GM18861 (cell line): ENCODE data around the gene SAV1.
"Not testable (repeated sequence)": the region's sequence is repeated elsewhere in the genome, so short reads cannot be mapped to it uniquely, and the experiment has no call there.

Source experiments
- ATAC-seq: cut with Tn5 transposase; IDR thresholded peaks from one replicate; pipeline ENCODE4 v1.9.1; 2021; ENCODE audit not compliant: unreplicated experiment

Gene SAV1

DNA sequence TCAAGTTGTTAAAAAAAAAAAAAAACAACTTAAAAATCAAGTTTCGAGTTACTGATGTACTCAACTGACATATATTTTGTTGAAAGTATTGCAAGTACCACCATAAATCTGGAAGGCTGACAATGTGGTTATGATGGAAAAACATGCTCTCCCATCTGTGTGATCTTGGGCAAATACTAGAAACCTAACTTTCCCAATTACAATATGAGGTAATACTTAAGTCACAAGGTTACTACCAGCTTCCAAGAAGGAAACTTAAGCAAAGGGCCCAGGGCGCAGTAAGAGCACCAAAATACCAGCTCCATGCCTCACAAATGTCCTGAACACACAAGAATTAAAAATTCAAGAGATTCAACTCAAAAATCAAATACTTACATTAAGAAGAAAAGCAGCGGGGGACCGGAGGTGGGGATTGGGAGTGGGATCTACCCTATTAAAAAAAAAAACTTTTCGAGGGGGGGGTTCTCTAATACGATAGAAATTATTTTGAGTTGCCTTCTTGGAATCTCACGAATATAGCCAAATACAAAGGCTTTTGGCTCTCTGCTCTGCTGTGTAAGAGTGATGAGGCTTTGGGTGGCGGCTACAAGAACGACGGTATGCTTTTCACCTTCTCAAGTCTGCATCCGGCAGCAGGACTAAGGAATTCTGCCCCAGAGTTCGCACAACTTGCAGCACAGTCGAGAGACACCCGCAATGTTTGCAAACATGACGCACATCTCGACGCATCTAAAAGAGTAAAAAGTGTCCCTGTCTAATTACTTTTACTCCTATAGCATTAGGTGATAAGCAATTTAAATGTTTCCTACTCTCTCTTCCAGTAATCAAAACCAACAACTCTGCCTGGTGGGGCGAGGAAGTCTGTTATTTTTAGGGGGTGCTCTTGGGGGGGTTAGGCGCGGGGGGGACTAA is 1.1 kb downstream of the SAV1 start:
- no peak for ATAC-seq

DNA sequence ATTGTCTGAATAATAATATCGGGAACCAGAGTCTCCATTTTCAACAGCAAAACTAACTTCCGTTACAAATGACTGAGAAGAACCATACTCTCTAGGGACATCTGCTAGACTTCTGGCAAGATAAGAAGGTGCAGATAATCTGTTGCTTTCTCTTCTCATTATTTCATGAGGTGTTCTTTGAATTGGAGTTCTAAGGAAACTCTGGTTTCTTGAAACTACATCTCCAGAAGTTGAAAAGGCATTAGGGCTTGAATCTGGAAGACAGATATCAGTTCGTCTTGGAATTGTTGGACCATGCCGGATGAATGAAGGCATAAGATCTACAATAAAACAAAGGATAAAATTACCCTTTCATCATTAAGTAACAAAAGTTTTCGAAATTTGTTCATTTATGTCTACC is 2.8 kb downstream of the SAV1 start:
- peak; percentile 48 for ATAC-seq

DNA sequence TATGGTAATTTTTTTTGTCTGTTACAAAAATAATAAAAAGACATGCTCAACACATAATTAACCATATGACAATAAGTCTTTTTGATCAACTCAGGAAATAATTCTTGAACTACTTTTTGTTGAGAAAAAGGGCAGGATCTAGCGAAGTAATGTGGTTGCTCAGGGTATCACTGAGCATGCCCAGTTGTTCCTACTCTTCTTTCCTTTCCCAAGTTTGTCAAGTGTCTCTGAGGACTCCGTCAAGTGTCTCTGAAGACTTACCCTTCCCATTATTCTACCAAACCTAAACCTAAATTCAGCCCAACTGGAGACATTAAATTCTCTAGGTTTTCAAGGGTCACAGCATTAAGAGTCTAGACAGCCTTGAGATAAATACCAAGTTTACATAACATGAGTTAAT is 3.5 kb downstream of the SAV1 start:
- ATAC-seq, result not testable (repeated sequence)

DNA sequence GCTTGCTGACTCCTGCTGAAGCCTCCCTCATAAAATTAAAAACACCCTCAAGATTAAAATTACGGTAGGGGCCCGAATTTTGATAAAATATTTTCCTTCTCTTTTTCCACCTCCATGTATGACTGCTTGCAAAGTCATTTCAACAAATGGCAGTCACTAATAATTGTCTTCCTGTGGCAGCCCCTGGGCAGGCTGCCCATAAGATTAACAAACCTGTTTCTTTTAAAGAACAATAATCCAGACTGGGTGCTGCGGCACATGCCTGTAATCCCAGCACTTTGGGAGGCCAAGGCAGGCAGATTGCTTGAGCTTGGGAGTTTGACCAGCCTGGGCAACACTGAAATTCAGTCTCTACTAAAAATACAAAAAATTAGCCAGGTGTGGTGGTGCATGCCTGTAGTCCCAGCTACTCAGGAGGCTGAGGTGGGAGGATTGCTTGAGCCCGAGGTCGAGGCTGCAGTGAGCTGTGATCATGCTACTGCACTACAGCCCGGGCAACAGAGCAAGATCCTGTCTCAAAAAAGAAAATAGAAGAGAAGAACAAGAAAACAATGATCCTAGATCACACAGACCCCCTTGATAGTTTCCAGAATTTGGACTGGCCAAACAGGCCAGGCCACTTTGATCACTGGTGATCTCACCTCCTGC is 8.7 kb downstream of the SAV1 start:
- ATAC-seq, result no peak

DNA sequence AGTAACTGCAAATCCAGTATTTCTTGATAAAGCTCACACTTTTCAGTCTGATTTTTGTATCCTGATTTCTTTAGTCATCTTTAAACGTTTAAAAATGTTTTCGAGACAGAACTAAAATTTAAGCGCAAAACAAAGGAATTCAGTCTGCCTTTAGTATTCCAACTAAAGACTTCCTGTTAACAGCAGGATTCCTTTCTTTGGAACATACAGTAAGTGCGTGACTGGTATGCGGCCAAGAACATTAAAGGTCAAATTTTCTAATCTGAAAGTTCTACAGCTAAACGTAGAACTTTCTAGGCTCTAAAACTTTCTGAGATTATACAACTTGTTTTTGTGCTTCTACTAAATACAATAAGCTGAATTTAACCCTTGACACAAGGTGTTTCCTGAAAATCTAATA is 9.9 kb downstream of the SAV1 start:
- no peak for ATAC-seq

DNA sequence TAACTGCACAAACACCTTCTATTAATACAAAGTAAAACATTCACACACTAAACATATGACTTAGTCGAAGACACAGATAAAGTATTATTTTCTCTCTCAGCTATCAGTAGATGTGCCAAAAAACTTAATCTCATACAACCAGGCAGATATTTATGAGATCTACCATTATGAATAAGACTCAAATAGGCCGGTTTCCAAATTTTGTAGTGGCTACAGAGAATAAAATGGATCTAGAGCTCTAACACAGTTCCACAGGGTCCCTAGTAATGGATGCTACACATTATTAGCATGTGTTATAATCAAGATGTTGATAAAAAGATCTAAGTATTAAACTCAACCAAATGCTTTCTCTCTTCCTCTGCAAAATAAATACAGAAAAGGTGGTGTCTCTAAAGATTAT is 10.4 kb downstream of the SAV1 start:
- ATAC-seq, result no peak

DNA sequence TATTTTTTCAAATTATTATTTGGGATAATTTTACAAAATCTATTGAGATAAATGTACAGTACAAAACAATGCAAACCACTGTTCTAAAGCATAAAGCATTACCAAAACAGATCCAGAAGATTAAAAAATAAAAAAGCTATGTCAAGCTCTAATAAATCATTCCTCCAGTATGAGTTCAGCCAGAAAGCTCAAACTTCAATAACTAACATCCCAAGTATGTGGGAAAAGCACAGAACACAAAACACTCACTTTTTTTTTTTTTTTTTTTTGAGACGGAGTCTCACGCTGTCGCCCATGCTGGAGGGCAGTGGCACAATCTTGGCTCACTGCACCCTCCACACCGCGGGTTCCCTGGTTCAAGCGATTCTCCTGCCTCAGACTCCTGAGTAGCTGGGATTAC is 11.3 kb downstream of the SAV1 start:
- ATAC-seq, result no peak

DNA sequence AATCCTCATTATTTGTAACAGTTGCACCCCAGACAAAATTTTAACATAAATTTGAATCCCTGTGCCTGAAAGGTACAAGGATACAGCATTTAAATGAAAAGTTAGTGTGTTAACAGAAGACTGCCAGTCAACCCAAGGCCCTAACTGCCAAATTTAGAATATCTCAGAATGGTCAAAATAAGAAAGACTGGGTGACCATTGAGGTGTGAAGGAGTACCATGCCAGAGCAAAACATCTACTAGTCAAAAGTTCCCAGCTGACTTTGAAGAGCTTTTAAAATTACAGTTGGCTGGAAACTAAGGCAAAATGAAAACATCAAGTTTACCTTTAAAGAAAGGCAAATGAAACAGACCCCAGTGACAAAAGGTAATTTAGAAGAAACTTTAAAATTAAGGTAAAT is 18.4 kb downstream of the SAV1 start:
- ATAC-seq, result peak; percentile 45

DNA sequence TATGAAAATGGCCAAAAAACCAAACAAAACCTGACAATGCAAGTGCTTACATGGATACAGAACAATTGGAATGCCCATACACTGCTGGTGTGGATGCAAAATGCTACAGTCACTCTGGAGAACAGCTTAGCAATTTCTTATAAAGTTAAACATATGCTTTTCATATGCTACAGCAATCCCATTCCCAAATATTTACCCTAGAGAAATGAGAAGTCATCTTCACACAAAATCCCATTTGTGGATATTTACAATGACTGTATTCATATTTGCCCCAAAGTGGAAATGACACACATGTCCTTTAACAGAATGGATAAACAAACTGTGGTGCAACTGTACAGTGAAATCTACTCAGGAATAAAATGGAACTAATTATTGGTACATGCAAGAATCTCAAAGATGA is 20.4 kb downstream of the SAV1 start:
- ATAC-seq, result no peak

DNA sequence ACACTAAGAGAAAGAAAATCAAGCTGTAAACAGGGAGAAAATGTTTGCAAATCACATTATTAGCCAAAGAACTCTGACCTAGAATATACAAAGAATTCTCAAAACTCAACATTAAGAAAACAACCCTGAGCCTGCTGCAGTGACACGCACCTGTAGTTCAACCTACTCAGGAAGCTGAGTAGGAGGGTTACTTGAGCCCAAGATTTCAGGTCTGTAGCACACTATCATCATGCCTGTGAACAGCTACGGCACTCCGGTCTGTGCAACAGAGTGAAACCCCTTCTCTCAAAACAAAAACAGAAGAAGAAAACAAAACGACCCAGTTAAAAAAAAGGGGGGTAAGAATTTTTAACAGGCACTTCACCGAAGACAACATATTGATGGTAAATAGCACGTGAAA is 20.8 kb downstream of the SAV1 start:
- peak; percentile 80 for ATAC-seq

DNA sequence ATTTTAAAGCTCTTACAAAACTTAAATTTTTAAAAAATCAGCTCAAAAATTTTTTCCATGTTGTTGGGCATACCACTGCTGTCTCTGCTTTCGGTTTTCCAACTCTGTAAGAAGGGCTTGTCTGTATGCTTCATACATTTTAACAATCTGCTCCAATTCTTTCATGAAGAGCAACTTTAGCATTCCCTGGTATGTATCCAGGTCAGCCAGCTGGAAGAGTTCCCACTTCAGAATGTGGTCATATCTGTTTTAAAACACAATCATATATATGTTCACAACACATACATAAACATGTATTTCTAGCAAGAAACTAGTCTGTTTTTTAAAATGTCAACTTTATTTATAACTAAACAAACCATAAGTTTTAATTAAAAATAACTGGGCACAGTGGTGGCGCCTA is 33.0 kb downstream of the SAV1 start:
- no peak for ATAC-seq

DNA sequence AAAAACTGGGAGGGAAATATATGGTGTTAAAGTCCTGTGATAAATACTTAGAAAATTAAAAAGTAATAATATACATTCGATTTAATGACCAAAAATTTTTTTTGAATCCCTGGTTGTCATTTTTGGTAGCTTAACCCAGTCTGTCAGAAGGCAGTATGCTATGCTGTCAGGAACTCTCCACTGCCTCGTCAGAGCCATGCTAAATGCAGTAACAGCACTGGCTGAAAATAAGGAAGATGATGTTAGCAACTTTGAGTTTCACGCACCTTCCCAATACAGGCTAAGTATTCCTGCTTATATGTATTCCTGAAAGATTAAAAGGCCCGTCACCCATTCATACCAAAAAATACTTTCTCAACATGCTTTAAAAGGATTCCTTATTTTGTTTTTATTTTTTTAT is 34.2 kb downstream of the SAV1 start:
- no peak for ATAC-seq

DNA sequence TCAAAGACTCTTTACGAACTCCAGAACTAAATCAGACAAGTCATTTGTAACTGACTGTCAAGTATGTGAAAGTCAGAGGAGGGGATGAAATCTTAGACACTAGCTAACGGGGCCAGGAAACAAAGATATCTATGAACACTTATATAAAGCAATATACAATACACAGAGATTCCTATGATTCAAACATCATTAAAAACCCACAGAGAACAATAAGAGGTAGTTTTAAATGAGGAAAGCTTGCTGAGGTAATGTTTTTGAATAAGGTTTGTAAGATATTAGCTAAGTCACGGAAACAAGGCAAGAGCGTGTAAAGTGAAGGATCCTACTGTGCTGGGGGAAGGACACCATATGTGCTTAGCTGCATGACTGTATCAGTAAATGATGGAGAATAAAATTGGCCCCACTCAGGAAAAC is 36.7 kb downstream of the SAV1 start:
- no peak for ATAC-seq

DNA sequence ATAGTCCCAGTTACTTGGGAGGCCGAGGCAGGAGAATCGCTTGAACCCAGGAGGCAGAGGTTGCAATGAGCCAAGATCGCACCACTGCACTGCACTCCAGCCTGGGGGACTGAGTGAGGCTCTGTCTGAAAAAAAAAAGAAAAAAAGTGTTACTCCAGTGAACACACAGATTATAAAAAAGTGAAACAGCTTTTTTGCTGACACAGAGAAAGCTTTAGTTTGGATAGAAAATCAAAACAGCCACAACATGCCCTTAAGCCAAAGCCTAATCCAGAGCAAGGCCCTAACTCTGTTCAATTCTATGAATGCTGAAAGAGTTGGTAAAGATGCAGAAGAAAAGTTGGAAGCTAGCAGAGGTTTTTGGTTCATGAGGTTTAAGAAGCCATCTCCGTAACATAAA is 43.2 kb downstream of the SAV1 start:
- not testable (repeated sequence) for ATAC-seq

DNA sequence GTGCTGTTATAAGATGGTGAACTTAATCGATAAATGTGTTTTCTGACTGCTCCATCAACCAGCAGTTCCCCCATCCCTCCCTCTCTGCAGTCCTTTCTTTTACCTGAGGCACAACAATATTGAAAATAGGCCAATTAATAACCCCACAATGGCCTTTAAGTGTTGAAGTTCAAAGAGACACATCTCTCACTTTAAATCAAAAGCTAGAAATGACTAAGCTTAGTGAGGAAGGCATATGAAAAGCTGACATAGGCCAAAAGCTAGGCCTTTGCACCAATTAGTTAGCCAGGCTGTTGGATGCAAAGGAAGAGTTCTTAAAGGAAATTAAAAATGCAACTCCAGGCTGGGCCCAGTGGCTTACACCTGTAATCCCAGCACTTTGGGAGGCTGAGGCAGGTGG is 43.7 kb downstream of the SAV1 start:
- ATAC-seq, result no peak

DNA sequence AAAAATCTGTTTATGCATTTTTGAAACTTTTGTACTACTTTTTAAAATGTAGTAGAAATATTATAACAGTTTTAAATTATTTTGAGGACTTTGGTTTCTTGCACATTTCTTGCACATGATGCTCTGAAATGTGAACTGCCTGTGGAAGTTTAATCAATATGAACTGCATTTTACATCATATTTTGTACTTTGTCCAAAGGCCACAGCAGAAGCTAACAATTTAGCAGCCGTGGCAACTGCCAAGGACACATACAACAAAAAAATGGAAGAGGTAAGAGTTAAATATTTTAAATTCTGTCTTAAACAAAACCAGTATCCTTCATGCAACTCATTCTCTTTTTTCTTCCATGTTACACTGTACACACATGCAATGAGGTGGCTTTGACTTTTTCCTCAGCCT is 45.1 kb downstream of the SAV1 start:
- ATAC-seq, result no peak

DNA sequence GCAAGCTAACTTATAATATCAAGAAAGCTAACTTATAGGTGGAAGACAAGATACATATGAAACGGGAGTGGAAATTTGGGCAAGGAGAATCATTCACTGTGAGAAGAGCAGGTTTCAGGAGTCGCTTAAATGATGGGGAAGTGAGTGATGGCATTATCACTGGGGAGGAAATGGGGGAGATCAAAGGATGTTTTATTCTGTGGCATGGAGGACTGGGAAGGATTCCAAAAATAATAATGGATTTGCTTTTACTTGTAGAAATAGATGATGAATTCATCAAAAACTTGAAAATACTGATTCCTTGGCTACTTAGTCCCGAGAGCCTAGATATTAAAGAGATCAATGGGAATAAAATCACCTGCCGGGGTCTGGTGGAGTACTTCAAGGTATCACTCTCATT is 47.8 kb downstream of the SAV1 start:
- no peak for ATAC-seq

DNA sequence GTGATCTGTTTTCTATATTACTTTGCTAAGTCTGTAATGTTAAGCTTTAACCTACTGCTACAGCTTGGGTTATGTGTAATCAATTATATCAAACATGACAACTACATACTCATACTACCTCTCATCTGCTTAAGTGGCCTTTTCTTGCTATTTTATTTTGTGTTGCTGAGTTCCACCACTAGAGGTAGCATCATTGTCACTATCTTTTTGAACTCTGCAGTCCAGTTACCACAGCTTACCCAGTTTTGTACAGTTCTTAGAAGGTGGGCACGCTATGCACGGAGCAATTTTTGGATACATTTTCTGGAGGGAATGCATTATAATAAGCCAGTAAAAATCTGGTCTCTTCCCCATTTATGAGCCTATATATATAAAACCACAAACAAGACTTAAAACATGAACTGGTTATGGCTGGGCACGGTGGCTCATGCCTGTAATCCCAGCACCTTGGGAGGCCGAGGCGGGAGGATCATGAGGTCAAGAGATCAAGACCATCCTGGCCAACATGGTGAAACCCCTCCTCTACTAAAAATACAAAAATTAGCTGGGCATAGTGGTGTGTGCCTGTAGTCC is 48.5 kb downstream of the SAV1 start:
- ATAC-seq, result no peak

DNA sequence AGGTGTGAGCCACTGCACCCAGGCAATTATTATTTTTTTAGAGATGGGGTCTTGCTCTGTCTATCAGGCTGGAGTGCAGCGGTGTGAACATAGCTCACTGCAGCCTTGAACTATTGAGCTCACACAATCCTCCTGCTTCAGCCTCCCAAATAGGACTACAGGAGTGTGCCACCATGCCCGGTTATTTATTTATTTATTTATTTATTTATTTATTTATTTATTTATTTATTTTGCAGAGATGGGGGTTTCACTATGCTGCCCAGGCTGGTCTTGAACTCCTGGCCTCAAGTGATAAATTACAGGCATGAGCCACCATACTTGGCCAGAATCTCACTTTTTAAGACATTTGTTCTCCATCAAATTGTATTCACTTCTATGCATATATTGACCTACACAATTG is 51.8 kb downstream of the SAV1 start:
- no peak for ATAC-seq

DNA sequence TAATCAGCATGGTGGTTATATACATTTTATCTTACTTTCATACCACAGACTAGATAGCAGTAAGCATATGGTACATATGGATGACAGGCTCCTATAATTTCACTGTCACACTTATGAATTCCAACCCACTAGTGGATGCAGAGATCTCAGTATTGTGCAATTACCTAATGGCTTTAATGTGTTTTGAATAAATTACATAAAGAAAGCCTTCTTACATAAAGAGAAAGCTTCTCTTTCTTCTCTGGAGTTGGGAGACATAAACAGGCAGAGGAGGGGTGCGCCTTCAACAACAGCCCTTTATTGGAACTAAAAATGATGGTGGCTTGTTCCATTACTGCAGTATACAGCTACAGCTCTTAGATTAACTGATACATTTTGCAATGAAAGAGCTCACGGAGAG is 52.6 kb downstream of the SAV1 start:
- ATAC-seq, result no peak

DNA sequence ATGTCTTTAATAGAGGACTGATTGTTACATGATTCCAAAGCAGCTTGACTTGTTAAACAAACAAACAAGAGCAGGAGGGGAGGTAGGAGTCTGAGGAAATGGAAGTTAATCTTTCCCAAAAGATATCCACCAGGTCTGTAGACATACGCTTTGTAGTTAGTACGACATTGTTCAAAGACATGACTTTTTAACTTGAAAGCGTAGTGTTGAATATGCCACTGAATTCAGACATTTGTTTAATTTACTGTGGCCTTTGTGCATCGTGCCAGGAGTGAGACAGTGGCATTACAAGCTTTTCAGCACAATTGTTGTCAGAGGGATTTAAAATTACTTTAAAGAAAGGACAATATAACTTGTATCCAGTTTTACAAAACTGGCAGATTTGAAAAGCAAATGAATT is 53.0 kb downstream of the SAV1 start:
- no peak for ATAC-seq

DNA sequence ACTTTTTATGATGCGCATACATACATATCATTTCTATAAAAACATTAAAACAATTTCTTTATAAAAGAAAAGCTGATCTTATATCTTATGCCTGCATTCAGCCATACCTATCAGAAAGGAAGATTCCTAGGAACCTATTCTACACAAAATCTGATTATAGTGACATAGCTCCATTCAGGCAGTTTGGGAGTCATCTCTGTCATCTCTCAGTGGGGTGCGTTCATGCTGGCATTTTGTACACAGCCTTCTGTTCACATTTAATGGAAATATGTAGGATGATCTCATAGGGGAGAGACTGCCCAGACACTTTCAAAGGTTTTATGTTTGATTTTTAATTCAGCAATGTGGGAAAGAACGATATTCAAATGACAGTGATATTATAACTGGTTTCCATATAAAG is 55.3 kb downstream of the SAV1 start:
- ATAC-seq, result no peak
